Coronary artery (tissue), 2 donors: ENCODE data around the gene HELZ.

Experiments
- DNase-seq: peaks from one replicate; pipeline ENCODE4 v3.0.0-alpha.2; 2017; ENCODE audit warnings: low spot score
- H3K27ac ChIP-seq, 2 donors: fragments of 200-600 bp; sonication (generic); one replicate each; pipeline ENCODE4 v1.5.1; 2016 to 2019
- H3K4me3 ChIP-seq: fragments of 200-600 bp; sonication (generic); 2 replicates; pipeline ENCODE4 v1.5.1; 2016; ENCODE audit warnings: mild to moderate bottlenecking, moderate library complexity
- CTCF ChIP-seq: fragments of 200-600 bp; sonication (generic); IDR thresholded peaks from one replicate; pipeline ENCODE4 v1.5.1; 2019; ENCODE audit warnings: antibody characterized with exemption

The HELZ gene

GRCh38 chr17:67243284-67243683 lies 1.7 kb downstream of the HELZ start:
- no peak overlapping the region for H3K27ac ChIP-seq
- no peak for TF ChIP-seq CTCF
- H3K4me3 ChIP-seq: no peak overlapping the region
- DNase-seq: no peak

DNA sequence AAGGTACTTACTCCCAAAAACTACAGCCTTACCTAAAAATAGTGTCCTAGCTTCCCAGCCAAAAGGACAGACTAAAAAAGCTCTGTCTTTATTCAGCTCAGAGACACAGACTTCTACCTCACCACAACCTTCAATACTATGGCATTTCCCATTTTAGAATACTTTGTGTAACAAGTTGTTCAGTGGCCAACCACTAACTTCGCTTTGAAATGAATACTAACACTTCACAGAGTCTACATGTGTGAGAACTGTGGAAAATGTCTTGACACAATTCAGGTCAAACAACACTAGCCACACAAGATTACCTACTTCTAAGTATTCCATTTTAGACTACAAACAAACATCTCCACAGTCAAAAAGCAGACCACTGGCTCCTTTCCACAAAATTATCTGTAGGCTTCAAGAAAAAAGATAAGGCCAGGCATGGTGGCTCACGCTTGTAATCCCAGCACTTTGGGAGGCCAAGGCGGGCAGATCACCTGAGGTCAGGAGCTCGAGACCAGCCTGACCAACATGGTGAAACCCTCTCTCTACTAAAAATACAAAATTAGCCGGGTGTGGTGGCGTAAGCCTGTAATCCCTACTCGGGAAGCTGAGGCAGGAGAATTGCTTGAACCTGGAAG lies 3.2 kb downstream of the HELZ start:
- Histone ChIP-seq H3K4me3 (no peak overlapping the region), H3K27ac (no peak overlapping the region)
- DNase-seq: no peak
- no peak for TF ChIP-seq CTCF

DNA sequence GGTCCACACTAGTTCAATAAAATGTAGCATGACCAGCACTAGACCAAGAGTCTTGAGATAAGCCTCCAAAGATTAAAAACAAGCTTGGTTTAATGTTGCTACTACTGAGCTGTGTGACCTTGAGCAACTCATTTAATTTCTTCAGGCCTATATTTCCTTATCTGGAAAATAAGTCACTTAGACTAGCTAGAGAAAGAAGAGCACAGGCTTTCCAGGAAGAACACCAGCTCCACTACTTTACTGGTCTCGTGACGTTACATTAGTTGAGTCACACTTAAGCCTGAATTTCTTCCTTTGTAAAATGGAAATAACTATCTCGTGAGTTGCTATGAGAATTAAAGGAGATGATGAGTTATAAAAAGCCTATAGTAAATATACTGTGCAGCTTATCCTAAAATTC lies 5.4 kb downstream of the HELZ start:
- DNase-seq: no peak
- no peak overlapping the region for H3K27ac ChIP-seq
- no peak for TF ChIP-seq CTCF
- no peak overlapping the region for H3K4me3 ChIP-seq

DNA sequence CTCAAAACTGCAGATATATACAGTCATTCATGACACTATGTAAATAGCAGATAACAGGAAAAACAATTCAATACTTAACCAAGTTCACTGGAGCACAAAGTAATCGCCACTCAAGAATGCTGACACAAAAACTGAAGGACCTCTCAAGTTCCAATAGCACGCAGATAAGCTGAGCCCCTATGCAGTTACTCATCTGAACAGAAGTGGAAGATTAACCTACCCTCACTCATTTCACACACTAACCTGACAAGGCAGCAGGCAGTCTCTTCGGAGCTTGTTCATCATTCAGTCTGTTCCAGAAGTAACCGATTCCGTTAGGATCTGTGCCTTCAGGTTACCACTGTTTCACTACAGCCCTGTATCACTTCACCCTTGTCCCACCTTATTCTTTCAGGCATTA lies 6.0 kb downstream of the HELZ start:
- TF ChIP-seq CTCF: no peak
- Histone ChIP-seq H3K27ac (no peak overlapping the region), H3K4me3 (no peak overlapping the region)
- no peak for DNase-seq

- no peak overlapping the region for H3K4me3 ChIP-seq
- DNase-seq: no peak
- no peak for TF ChIP-seq CTCF
- H3K27ac ChIP-seq: no peak overlapping the region
Measured at GRCh38 chr17:67232441-67232840, 12.6 kb downstream of the HELZ start.

- no peak overlapping the region for H3K4me3 ChIP-seq
- DNase-seq: no peak
- TF ChIP-seq CTCF: no peak
- no peak overlapping the region for H3K27ac ChIP-seq
Measured at GRCh38 chr17:67229109-67229955, 15.7 kb downstream of the HELZ start.

- Histone ChIP-seq H3K27ac (no peak overlapping the region), H3K4me3 (no peak overlapping the region)
- no peak for DNase-seq
- no peak for TF ChIP-seq CTCF
Measured at GRCh38 chr17:67227488-67227887, 17.5 kb downstream of the HELZ start.
